ENCODE results near the gene N4BP2L2. TPM values are rescaled to one million over a fixed set of nuclear protein-coding genes. Genes with fewer than 3 reads are reported as not detected.

N4BP2L2 gene
- total and polyA plus RNA-seq, 9 of the 15 experiments (the other 6 are each of a cell fraction or from before 2014, with no cell fraction given), result 33.9 to 76.4 (median 48.7) TPM

- TF ChIP-seq ZNF507 (tag; conservative IDR thresholded peaks at IDR 0.05), result peak; percentile 37
- peak; percentile 31; the same call in 1 of the 2 replicates for TF ChIP-seq REST (IDR thresholded peaks at IDR 0.05; ENCODE audit: borderline replicate concordance)
- TF ChIP-seq REST (CRISPR knock-in tag; IDR thresholded peaks at IDR 0.05; ENCODE audit: low read depth), result no peak
- no peak for TF ChIP-seq ETS2 (tag; IDR thresholded peaks at IDR 0.05; ENCODE audit: borderline replicate concordance, poor library complexity, severe bottlenecking)
- no peak for TF ChIP-seq HSF4 (CRISPR knock-in tag; IDR thresholded peaks at IDR 0.05; ENCODE audit: borderline replicate concordance)
- TF ChIP-seq RBM34 (IDR thresholded peaks at IDR 0.05; ENCODE audit: borderline replicate concordance, insufficient read depth, low read length), result no peak
- TF ChIP-seq RCOR1 (IDR thresholded peaks at IDR 0.05; ENCODE audit: borderline replicate concordance in 1 of 2, low read depth in 2 of 2, low read length in 2 of 2), result peak in 1 of 2 experiments; percentile 27; a peak in 1 of 4 replicates
- 0 out of 2 replicates have a peak, but pooled peaks have one; percentile 57 for TF ChIP-seq AFF4 (CRISPR knock-in tag; IDR thresholded peaks at IDR 0.05)
- no peak for TF ChIP-seq MIER1 (IDR thresholded peaks at IDR 0.05; ENCODE audit: low read depth)
- TF ChIP-seq MBD1 (CRISPR knock-in tag; IDR thresholded peaks at IDR 0.05), result no peak
- TF ChIP-seq NCOA4 (IDR thresholded peaks at IDR 0.05; ENCODE audit: partially characterized antibody), result no peak
- 0 out of 2 replicates have a peak, but pooled peaks have one; percentile 39 for TF ChIP-seq GTF2F1 (IDR thresholded peaks at IDR 0.05; ENCODE audit: low read depth, low read length)
- TF ChIP-seq NONO (IDR thresholded peaks at IDR 0.05; ENCODE audit: low read depth in 2 of 2, low read length in 1 of 2), result no peak
- TF ChIP-seq CBX5 (IDR thresholded peaks at IDR 0.05; ENCODE audit: borderline replicate concordance, low read depth), result no peak
Measured at GRCh38 chr13:32538621-32539246, at the start of gene N4BP2L2 (continued).
